Stimulated activated CD4-positive, alpha-beta T cell treated with anti-CD3 and anti-CD28 coated beads, Interleukin-4, amount 100 ng/mL, for 4 hours (primary cell): ENCODE data around the gene OSBPL3.
A peak's percentile ranks its signal among the peaks of the same experiment; 100 is the strongest.
"Not testable (repeated sequence)": the region's sequence is repeated elsewhere in the genome, so short reads cannot be mapped to it uniquely, and the experiment has no call there.

Experiments used
- DNase-seq, 2 experiments: peaks; one replicate each; pipeline ENCODE4 v3.0.0-alpha.2; 2020

The OSBPL3 gene

GRCh38 chr7:24825931-24826661, 153.9 kb downstream of the OSBPL3 start:
- no peak for DNase-seq

- DNase-seq: no peak
Measured at GRCh38 chr7:24825381-24825794, 154.6 kb downstream of the OSBPL3 start.

- no peak for DNase-seq
Measured at GRCh38 chr7:24824896-24825295, 155.1 kb downstream of the OSBPL3 start.

- no peak for DNase-seq
Measured at GRCh38 chr7:24824400-24824799, 155.6 kb downstream of the OSBPL3 start.

GRCh38 chr7:24821754-24822054, 158.3 kb downstream of the OSBPL3 start:
- DNase-seq: no peak

GRCh38 chr7:24821045-24821753, 158.8 kb downstream of the OSBPL3 start:
- peak; percentile 48 to 83 for DNase-seq

GRCh38 chr7:24820730-24821044, 159.3 kb downstream of the OSBPL3 start:
- DNase-seq: no peak

GRCh38 chr7:24819916-24820689, 159.9 kb downstream of the OSBPL3 start:
- peak; percentile 51 to 62 for DNase-seq

GRCh38 chr7:24817339-24817738, 162.6 kb downstream of the OSBPL3 start:
- DNase-seq: no peak

GRCh38 chr7:24816868-24817267, 163.1 kb downstream of the OSBPL3 start:
- no peak for DNase-seq

- peak in 1 of 2 experiments; percentile 34 for DNase-seq
Measured at GRCh38 chr7:24812305-24812945, 167.6 kb downstream of the OSBPL3 start.

- no peak for DNase-seq
Measured at GRCh38 chr7:24808518-24808917, 171.5 kb downstream of the OSBPL3 start.

- no peak for DNase-seq
Measured at GRCh38 chr7:24802300-24802699, 177.7 kb downstream of the OSBPL3 start.

- DNase-seq: no peak
Measured at GRCh38 chr7:24801883-24802282, 178.1 kb downstream of the OSBPL3 start.

- DNase-seq: no peak
Measured at GRCh38 chr7:24800667-24801066, 179.3 kb downstream of the OSBPL3 start.

- DNase-seq: no peak
Measured at GRCh38 chr7:24800073-24800472, 179.9 kb downstream of the OSBPL3 start.

- no peak for DNase-seq
Measured at GRCh38 chr7:24799506-24799905, 180.5 kb downstream of the OSBPL3 start.

GRCh38 chr7:24798261-24798660, 181.7 kb downstream of the OSBPL3 start:
- DNase-seq: no peak

- DNase-seq: no peak
Measured at GRCh38 chr7:24797270-24797669, 182.7 kb downstream of the OSBPL3 start.

GRCh38 chr7:24795407-24795767, 184.6 kb downstream of the OSBPL3 start:
- DNase-seq: no peak

GRCh38 chr7:24794751-24795406, 185.1 kb downstream of the OSBPL3 start:
- not testable (repeated sequence) for DNase-seq

GRCh38 chr7:24793982-24794648, 185.9 kb downstream of the OSBPL3 start:
- DNase-seq: no peak
